SK-N-SH (cell line): ENCODE data around the gene NAV2. TPM values are rescaled to one million over a fixed set of nuclear protein-coding genes. Genes with fewer than 3 reads are reported as not detected.

Experiments used
- CTCF ChIA-PET: fragments of 300-600, 350-600 bp; formaldehyde crosslinking; extraction: SDS; loops from one replicate; lab custom pipeline; 2021; lab: Yijun Ruan, JAX
- POLR2A ChIA-PET: fragments of 350-600 bp; sonication (Branson Sonifier 250); formaldehyde crosslinking; extraction: SDS; loops from one replicate; lab custom pipeline; 2020; ENCODE audit warnings: antibody characterized with exemption, inconsistent platforms; lab: Yijun Ruan, JAX
- DNase-seq: peaks from one replicate; pipeline ENCODE4 v3.0.0; 2012
- H2AFZ ChIP-seq: fragments of 200-600 bp; sonication (generic); 2 replicates; pipeline ENCODE4 v1.8.1; 2016; ENCODE audit warnings: antibody characterized with exemption, mild to moderate bottlenecking, low read depth
- H3F3A ChIP-seq: fragments of 200-600 bp; sonication (generic); replicated peaks from 2 replicates; pipeline ENCODE3; 2016; ENCODE audit warnings: antibody characterized with exemption, mild to moderate bottlenecking; ENCODE audit not compliant: insufficient read depth
- H3K27ac ChIP-seq, 2 experiments: fragments of 200-500 bp in 1 of 2; fragments of 200-600 bp in 1 of 2; sonication (Bioruptor generic) in 1 of 2; sonication (generic), shearing (Covaris generic) in 1 of 2; 2 replicates each; pipeline versions ENCODE4 v1.5.1 to v1.6.1; 2014 to 2016; ENCODE audit warnings: low read depth in 2 of 2, inconsistent platforms in 1 of 2, low read length in 1 of 2, mild to moderate bottlenecking in 1 of 2, mixed read lengths in 1 of 2
- H3K27me3 ChIP-seq: fragments of 200-600 bp; sonication (generic), shearing (Covaris generic); 2 replicates; pipeline ENCODE4 v1.6.1; 2016; ENCODE audit warnings: mixed run types; ENCODE audit not compliant: insufficient read depth
- H3K36me3 ChIP-seq, 2 experiments: fragments of 200-500 bp in 1 of 2; fragments of 200-600 bp in 1 of 2; sonication (Bioruptor generic) in 1 of 2; sonication (generic) in 1 of 2; replicated peaks in 1 of 2; 2 replicates each; pipeline versions ENCODE3 to v1.5.1; 2014 to 2016; ENCODE audit warnings: low read length in 1 of 2, mild to moderate bottlenecking in 1 of 2; ENCODE audit not compliant: insufficient read depth in 2 of 2, control insufficient read depth in 1 of 2
- H3K4me1 ChIP-seq, 2 experiments: fragments of 200-500 bp in 1 of 2; fragments of 200-600 bp in 1 of 2; sonication (Bioruptor generic) in 1 of 2; sonication (generic), shearing (Covaris generic) in 1 of 2; 2 replicates each; pipeline versions ENCODE4 v1.5.1 to v1.6.1; 2014 to 2016; ENCODE audit warnings: low read depth in 1 of 2, low read length in 1 of 2, mixed run types in 1 of 2; ENCODE audit not compliant: insufficient read depth in 2 of 2, control insufficient read depth in 1 of 2
- H3K4me2 ChIP-seq: fragments of 200-600 bp; sonication (generic), shearing (Covaris generic); 2 replicates; pipeline ENCODE4 v1.6.1; 2017; ENCODE audit warnings: mixed run types
- H3K4me3 ChIP-seq, 2 experiments: fragments of 200-500 bp in 1 of 2; fragments of 200-600 bp in 1 of 2; sonication (Bioruptor generic) in 1 of 2; sonication (generic), shearing (Covaris generic) in 1 of 2; 2 replicates each; pipeline versions ENCODE4 v1.5.1 to v1.8.1; 2014 to 2016; ENCODE audit warnings: low read depth in 2 of 2, inconsistent platforms in 1 of 2, low read length in 1 of 2, mild to moderate bottlenecking in 1 of 2, mixed read lengths in 1 of 2, moderate library complexity in 1 of 2
- H3K79me2 ChIP-seq: fragments of 200-600 bp; sonication (generic); 2 replicates; pipeline ENCODE4 v1.8.1; 2017; ENCODE audit warnings: mild to moderate bottlenecking; ENCODE audit not compliant: insufficient read depth
- H3K9ac ChIP-seq: fragments of 200-600 bp; sonication (generic); 2 replicates; pipeline ENCODE4 v1.6.1; 2017; ENCODE audit warnings: mixed run types
- H3K9me2 ChIP-seq: fragments of 200-600 bp; sonication (generic); 2 replicates; pipeline ENCODE4 v1.6.1; 2017; ENCODE audit warnings: mixed run types
- H3K9me3 ChIP-seq: fragments of 200-600 bp; sonication (generic); 2 replicates; pipeline ENCODE4 v1.6.1; 2017; ENCODE audit warnings: mixed run types, mild to moderate bottlenecking, moderate library complexity
- H4K20me1 ChIP-seq: fragments of 200-600 bp; sonication (generic); 2 replicates; pipeline ENCODE4 v1.6.1; 2017; ENCODE audit warnings: mild to moderate bottlenecking, mixed run types; ENCODE audit not compliant: insufficient read depth
- ELF1 ChIP-seq: IDR thresholded peaks from 2 replicates; pipeline ENCODE4 v1.4.0; 2012
- GATA2 ChIP-seq: sonication (generic); formaldehyde crosslinking; IDR thresholded peaks from 2 replicates; pipeline ENCODE4 v1.5.0; 2020; ENCODE audit warnings: mild to moderate bottlenecking, missing genetic modification reagents
- NRF1 ChIP-seq: IDR thresholded peaks from 2 replicates; pipeline ENCODE4 v1.6.1; 2012; ENCODE audit warnings: low read depth, mild to moderate bottlenecking, low read length
- RAD21 ChIP-seq: IDR thresholded peaks from 2 replicates; pipeline ENCODE4 v1.6.1; 2012; ENCODE audit warnings: mild to moderate bottlenecking, low read length
- RCOR1 ChIP-seq: fragments of 150-350 bp; IDR thresholded peaks from 2 replicates; pipeline ENCODE4 v1.6.1; 2017; ENCODE audit warnings: antibody characterized with exemption, low read length
- REST ChIP-seq: IDR thresholded peaks from 2 replicates; pipeline ENCODE4 v1.6.1; 2012; ENCODE audit warnings: mild to moderate bottlenecking, low read depth, low read length, moderate library complexity
- TAF1 ChIP-seq: IDR thresholded peaks from 2 replicates; pipeline ENCODE4 v1.6.1; 2012; ENCODE audit warnings: low read depth, mild to moderate bottlenecking, low read length, moderate library complexity, borderline replicate concordance
- YY1 ChIP-seq: IDR thresholded peaks from 2 replicates; pipeline ENCODE4 v1.4.0; 2012; ENCODE audit warnings: low read depth, mild to moderate bottlenecking
- WGBS: methylation state at CpG from one replicate; pipeline ENCODE4 v1.1.6; 2017; ENCODE audit warnings: low lambda C conversion rate; 5-methylcytosine and 5-hydroxymethylcytosine counted together
- polyA plus RNA-seq, 3 experiments: library from polyadenylated mRNA; depleted of rRNA; stranded (reverse); fragments of >200 nt; gene quantifications; 2 replicates each; pipeline ENCODE4 v1.2.3, GENCODE V29; 2012
- TF ChIP-seq, protein P1 (sequence below): IDR thresholded peaks from 2 replicates; pipeline ENCODE4 v1.4.0; 2012; ENCODE audit warnings: low read depth, borderline replicate concordance
- TF ChIP-seq, protein P2 (sequence below): fragments of 150-350 bp; IDR thresholded peaks from 2 replicates; pipeline ENCODE4 v1.6.1; 2016; ENCODE audit warnings: mild to moderate bottlenecking, low read depth, low read length
- TF ChIP-seq, protein P3 (sequence below): IDR thresholded peaks from 2 replicates; pipeline ENCODE4 v1.4.0; 2012; ENCODE audit warnings: low read depth

Gene NAV2
- polyA plus RNA-seq, 1 of the 3 experiments (the other 2 are of a cell fraction): 26.2 TPM

DNA sequence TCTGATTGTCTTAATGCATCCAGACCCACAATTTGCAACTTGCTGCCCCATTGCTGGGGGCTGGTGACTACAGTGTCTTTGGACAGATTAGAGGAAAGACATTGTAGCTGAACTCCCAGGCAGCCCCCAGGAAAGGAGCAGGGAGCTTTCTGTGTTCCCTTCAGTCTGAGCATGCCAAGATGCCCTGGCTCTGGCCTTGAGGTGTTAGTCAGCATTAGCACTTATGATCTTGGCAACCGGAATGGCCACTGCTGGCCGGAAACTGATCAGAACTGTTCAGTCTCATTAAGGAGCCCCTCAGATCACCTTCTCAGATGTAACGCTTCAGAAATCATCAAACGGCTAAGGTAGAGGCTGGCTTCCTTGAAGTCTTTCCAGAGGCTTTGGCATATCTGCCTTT is 195.2 kb downstream of the NAV2 start:
- POLR2A ChIA-PET: no interaction called here
- Histone ChIP-seq H2AFZ (no peak overlapping the region), H3F3A (peaks cover 23% of the 10 kb centered on the region), H4K20me1 (no peaks in the 10 kb centered on the region; the same call in 1 of the 2 replicates), H3K79me2 (peaks cover 84% of the 10 kb centered on the region), H3K36me3 (peaks cover 33 to 45% of the 10 kb centered on the region in 2 experiments), H3K9ac (no peak overlapping the region), H3K9me2 (no peaks in the 10 kb centered on the region), H3K4me2 (no peak overlapping the region), H3K4me1 (peaks cover 9 to 22% of the 10 kb centered on the region in 2 experiments; a peak in 3 of 4 replicates), H3K9me3 (no peaks in the 10 kb centered on the region), H3K27ac (peak overlapping the region; percentile 6 to 23; a peak in 3 of 4 replicates), H3K27me3 (no peaks in the 10 kb centered on the region), H3K4me3 (no peak overlapping the region)
- no peak for DNase-seq
- 93% methylated on average over 3 of the region's 4 CpGs for WGBS
- CTCF ChIA-PET: interaction anchor here (0.9 to 9.4 kb wide), 2 partner anchors 166 to 347 kb away, joined by 3 to 131 read pairs; no protein-coding TSS in a partner anchor
- no peak for TF ChIP-seq NRF1
- TF ChIP-seq TAF1: no peak

DNA sequence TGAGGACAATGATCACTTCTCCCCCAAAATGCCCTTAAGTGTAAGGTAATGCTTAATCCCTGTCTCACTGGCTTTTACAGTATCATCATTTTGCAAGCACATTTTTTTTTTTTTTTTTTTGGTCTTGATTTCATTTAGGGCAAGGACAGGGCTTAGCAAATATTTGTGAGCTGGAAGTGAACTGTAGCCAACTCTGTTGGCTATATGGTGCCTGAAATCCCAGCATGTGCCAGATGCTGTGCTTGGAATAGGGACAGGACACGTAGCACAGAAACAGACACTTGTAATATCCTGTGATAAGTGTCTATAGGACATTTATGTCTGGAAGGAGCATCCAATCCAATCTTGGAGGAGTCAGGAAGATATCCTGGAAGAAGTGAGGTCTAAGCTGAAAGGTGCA is 198.3 kb downstream of the NAV2 start:
- no peak overlapping the region for H3K4me2 ChIP-seq
- no peak overlapping the region for H2AFZ ChIP-seq
- CTCF ChIA-PET: interaction anchor here (0.7 to 1.6 kb wide), 3 partner anchors 28 to 651 kb away, joined by 3 to 6 read pairs (median 3); no protein-coding TSS in a partner anchor
- WGBS: 100% methylated on average over 1 of the region's 1 CpG
- no peak overlapping the region for H3K9ac ChIP-seq
- H3F3A ChIP-seq: peaks cover 30% of the 10 kb centered on the region
- POLR2A ChIA-PET: no interaction called here
- no peak for DNase-seq
- no peak overlapping the region for H3K4me3 ChIP-seq
- peaks cover 16 to 19% of the 10 kb centered on the region in 2 experiments; a peak in 3 of 4 replicates for H3K4me1 ChIP-seq
- H4K20me1 ChIP-seq: no peaks in the 10 kb centered on the region
- H3K27me3 ChIP-seq: no peaks in the 10 kb centered on the region
- H3K36me3 ChIP-seq: peaks cover 37 to 44% of the 10 kb centered on the region in 2 experiments
- H3K79me2 ChIP-seq: peaks cover 87% of the 10 kb centered on the region
- H3K27ac ChIP-seq: peak overlapping the region; percentile 44 to 77; a peak in 2 of 4 replicates
- H3K9me2 ChIP-seq: no peaks in the 10 kb centered on the region
- no peak for TF ChIP-seq RAD21
- TF ChIP-seq, protein P1, sequence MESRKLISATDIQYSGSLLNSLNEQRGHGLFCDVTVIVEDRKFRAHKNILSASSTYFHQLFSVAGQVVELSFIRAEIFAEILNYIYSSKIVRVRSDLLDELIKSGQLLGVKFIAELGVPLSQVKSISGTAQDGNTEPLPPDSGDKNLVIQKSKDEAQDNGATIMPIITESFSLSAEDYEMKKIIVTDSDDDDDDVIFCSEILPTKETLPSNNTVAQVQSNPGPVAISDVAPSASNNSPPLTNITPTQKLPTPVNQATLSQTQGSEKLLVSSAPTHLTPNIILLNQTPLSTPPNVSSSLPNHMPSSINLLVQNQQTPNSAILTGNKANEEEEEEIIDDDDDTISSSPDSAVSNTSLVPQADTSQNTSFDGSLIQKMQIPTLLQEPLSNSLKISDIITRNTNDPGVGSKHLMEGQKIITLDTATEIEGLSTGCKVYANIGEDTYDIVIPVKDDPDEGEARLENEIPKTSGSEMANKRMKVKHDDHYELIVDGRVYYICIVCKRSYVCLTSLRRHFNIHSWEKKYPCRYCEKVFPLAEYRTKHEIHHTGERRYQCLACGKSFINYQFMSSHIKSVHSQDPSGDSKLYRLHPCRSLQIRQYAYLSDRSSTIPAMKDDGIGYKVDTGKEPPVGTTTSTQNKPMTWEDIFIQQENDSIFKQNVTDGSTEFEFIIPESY: no peak
- TF ChIP-seq, protein P2, sequence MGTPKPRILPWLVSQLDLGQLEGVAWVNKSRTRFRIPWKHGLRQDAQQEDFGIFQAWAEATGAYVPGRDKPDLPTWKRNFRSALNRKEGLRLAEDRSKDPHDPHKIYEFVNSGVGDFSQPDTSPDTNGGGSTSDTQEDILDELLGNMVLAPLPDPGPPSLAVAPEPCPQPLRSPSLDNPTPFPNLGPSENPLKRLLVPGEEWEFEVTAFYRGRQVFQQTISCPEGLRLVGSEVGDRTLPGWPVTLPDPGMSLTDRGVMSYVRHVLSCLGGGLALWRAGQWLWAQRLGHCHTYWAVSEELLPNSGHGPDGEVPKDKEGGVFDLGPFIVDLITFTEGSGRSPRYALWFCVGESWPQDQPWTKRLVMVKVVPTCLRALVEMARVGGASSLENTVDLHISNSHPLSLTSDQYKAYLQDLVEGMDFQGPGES: no peak
- TF ChIP-seq, protein P3, sequence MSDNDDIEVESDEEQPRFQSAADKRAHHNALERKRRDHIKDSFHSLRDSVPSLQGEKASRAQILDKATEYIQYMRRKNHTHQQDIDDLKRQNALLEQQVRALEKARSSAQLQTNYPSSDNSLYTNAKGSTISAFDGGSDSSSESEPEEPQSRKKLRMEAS: no peak
- TF ChIP-seq GATA2 (CRISPR knock-in tag): no peak
- TF ChIP-seq YY1: no peak
- TF ChIP-seq REST: no peak
- no peak for TF ChIP-seq ELF1
- TF ChIP-seq RCOR1: no peak
- TF ChIP-seq, all 33 proteins: peak for 0
- H3K9me3 ChIP-seq: no peaks in the 10 kb centered on the region
